Measurements from ENCODE around the gene CST9L.
A peak's percentile ranks its signal among the peaks of the same experiment; 100 is the strongest.

CST9L gene

GRCh38 chr20:23544133-23544532 is 24.2 kb downstream of the CST9L start:
- no peaks in the 10 kb centered on the region for H3K4me1 Mint-ChIP-seq
- no peaks in the 10 kb centered on the region for H3K36me3 Mint-ChIP-seq (ENCODE audit: low read depth)
- no peak overlapping the region for H3K4me3 Mint-ChIP-seq
- DNase-seq = no peak
- ATAC-seq = no peak
- no peaks in the 10 kb centered on the region for H3K9me3 Mint-ChIP-seq
- peaks cover 11% of the 10 kb centered on the region for H3K27me3 Mint-ChIP-seq
- no peak overlapping the region for H3K27ac Mint-ChIP-seq

DNA sequence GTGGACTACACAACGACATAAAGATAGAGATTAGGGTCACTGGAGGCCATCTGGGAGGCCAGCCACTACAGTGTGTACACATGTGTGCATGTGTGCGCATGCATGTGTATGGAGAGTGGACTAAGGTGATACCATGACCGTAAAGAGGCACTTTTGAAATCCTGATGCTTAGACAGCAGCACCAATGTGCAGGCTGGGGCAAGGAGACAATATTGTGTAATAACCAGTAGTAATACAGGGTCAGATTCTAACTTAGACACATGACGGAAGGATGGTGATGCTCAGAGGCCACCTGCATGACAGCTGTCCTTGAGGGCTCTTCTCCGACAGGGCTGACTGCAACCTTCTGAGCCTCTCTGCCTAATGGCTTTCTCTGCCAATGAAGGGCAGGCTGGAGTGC is 25.5 kb downstream of the CST9L start:
- DNase-seq = no peak
- Mint-ChIP-seq H3K9me3 (no peaks in the 10 kb centered on the region), H3K27me3 (peaks cover 12% of the 10 kb centered on the region), H3K4me1 (no peaks in the 10 kb centered on the region), H3K4me3 (no peak overlapping the region), H3K36me3 (ENCODE audit: low read depth) (no peaks in the 10 kb centered on the region), H3K27ac (no peak overlapping the region)
- no peak for ATAC-seq

GRCh38 chr20:23541776-23542175 is 26.5 kb downstream of the CST9L start:
- no peak for ATAC-seq
- H3K4me1 Mint-ChIP-seq = no peaks in the 10 kb centered on the region
- no peak overlapping the region for H3K4me3 Mint-ChIP-seq
- no peak for DNase-seq
- peaks cover 12% of the 10 kb centered on the region for H3K27me3 Mint-ChIP-seq
- no peaks in the 10 kb centered on the region for H3K9me3 Mint-ChIP-seq
- no peak overlapping the region for H3K27ac Mint-ChIP-seq
- no peaks in the 10 kb centered on the region for H3K36me3 Mint-ChIP-seq (ENCODE audit: low read depth)

DNA sequence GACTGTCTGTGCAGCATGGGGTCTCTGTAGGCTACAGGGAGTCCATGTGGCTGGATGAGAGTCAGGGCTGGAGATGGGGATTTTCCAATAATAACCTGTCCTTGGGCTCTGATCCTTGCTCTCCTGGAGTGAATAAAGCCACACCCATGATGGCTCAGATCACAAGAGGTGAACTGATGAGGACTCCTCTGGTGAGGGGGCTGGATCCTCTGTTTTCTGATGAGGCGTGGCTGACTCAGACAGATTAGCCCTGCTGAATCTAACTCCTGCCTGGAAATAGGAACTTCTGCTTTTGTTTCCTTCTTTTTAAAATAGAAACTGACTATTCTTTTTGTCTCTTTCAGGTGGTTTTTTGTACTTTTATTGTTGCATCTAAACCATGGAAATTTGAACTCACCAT is 27.0 kb downstream of the CST9L start:
- no peaks in the 10 kb centered on the region for H3K9me3 Mint-ChIP-seq
- H3K27me3 Mint-ChIP-seq = peaks cover 12% of the 10 kb centered on the region
- H3K4me3 Mint-ChIP-seq = no peak overlapping the region
- H3K27ac Mint-ChIP-seq = no peak overlapping the region
- no peaks in the 10 kb centered on the region for H3K4me1 Mint-ChIP-seq
- ATAC-seq (no peak), DNase-seq (no peak)
- H3K36me3 Mint-ChIP-seq (ENCODE audit: low read depth) = no peaks in the 10 kb centered on the region

DNA sequence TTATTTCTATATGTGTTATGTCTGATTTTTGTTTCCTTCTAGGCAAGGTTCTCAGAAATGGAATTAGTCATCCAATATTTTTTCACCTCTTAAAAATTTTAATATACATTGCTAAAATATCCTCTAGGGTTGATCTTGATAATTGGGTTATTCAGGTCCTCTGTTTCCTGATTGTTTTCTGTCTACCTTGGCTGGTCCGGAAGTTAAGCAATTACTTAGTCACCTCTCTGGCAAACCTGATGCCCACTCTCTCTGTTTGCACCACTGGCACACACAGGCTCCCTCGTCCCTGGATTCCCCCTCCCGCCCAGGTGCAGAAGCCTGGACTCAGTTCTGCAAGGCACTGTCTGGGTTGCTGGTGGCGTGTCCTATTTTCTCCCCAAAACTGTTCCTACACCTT is 27.7 kb downstream of the CST9L start:
- Mint-ChIP-seq H3K27ac (no peak overlapping the region), H3K36me3 (ENCODE audit: low read depth) (no peaks in the 10 kb centered on the region), H3K4me3 (no peak overlapping the region), H3K27me3 (peaks cover 12% of the 10 kb centered on the region), H3K9me3 (no peaks in the 10 kb centered on the region), H3K4me1 (no peaks in the 10 kb centered on the region)
- ATAC-seq (no peak), DNase-seq (no peak)

GRCh38 chr20:23537030-23537429 is 31.3 kb downstream of the CST9L start:
- peaks cover 6% of the 10 kb centered on the region for H3K9me3 Mint-ChIP-seq
- H3K36me3 Mint-ChIP-seq (ENCODE audit: low read depth) = no peaks in the 10 kb centered on the region
- H3K27me3 Mint-ChIP-seq = peaks cover 14% of the 10 kb centered on the region
- peaks cover 4% of the 10 kb centered on the region for H3K4me1 Mint-ChIP-seq
- ATAC-seq = no peak
- H3K4me3 Mint-ChIP-seq = no peak overlapping the region
- H3K27ac Mint-ChIP-seq = no peak overlapping the region
- DNase-seq = no peak

- Mint-ChIP-seq H3K27me3 (peaks cover 14% of the 10 kb centered on the region), H3K4me3 (no peak overlapping the region), H3K9me3 (peaks cover 6% of the 10 kb centered on the region), H3K36me3 (ENCODE audit: low read depth) (no peaks in the 10 kb centered on the region), H3K4me1 (peaks cover 7% of the 10 kb centered on the region), H3K27ac (no peak overlapping the region)
- DNase-seq (no peak), ATAC-seq (no peak)
Observed at GRCh38 chr20:23536328-23536974, 31.8 kb downstream of the CST9L start.

GRCh38 chr20:23534801-23535593 is 33.3 kb downstream of the CST9L start:
- DNase-seq (no peak), ATAC-seq (no peak)
- Mint-ChIP-seq H3K9me3 (peaks cover 12% of the 10 kb centered on the region), H3K27ac (no peak overlapping the region), H3K4me1 (peaks cover 13% of the 10 kb centered on the region), H3K4me3 (no peak overlapping the region), H3K27me3 (peaks cover 14% of the 10 kb centered on the region), H3K36me3 (ENCODE audit: low read depth) (no peaks in the 10 kb centered on the region)

DNA sequence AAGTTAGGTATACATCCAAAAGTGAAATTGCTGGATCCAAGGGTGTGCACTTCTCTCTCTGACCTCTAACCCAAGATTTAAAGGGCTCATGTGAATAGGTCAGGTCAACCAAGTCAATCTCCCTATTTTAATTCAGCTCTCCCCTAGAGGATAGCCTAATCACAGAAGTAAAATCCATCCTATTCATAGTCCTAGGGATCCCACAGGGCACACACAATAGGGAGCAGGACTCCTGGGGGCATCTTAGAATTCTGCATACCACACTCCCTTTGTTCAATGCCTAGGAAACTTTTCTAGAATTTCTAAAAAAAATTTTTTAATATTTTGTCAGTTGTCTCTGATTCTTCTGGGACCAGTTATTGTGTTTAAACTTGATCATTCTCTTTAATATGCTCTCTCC is 35.1 kb downstream of the CST9L start:
- peaks cover 17% of the 10 kb centered on the region for H3K4me1 Mint-ChIP-seq
- DNase-seq (no peak), ATAC-seq (no peak)
- H3K27me3 Mint-ChIP-seq = peaks cover 5% of the 10 kb centered on the region
- no peak overlapping the region for H3K27ac Mint-ChIP-seq
- peaks cover 26% of the 10 kb centered on the region for H3K9me3 Mint-ChIP-seq
- peaks cover 2% of the 10 kb centered on the region for H3K36me3 Mint-ChIP-seq (ENCODE audit: low read depth)
- H3K4me3 Mint-ChIP-seq = no peak overlapping the region

- ATAC-seq (no peak), DNase-seq (no peak)
- Mint-ChIP-seq H3K27me3 (peaks cover 5% of the 10 kb centered on the region), H3K4me3 (no peak overlapping the region), H3K27ac (no peak overlapping the region), H3K9me3 (peaks cover 26% of the 10 kb centered on the region), H3K4me1 (peaks cover 17% of the 10 kb centered on the region), H3K36me3 (ENCODE audit: low read depth) (peaks cover 4% of the 10 kb centered on the region)
Observed at GRCh38 chr20:23532533-23532932, 35.8 kb downstream of the CST9L start.

DNA sequence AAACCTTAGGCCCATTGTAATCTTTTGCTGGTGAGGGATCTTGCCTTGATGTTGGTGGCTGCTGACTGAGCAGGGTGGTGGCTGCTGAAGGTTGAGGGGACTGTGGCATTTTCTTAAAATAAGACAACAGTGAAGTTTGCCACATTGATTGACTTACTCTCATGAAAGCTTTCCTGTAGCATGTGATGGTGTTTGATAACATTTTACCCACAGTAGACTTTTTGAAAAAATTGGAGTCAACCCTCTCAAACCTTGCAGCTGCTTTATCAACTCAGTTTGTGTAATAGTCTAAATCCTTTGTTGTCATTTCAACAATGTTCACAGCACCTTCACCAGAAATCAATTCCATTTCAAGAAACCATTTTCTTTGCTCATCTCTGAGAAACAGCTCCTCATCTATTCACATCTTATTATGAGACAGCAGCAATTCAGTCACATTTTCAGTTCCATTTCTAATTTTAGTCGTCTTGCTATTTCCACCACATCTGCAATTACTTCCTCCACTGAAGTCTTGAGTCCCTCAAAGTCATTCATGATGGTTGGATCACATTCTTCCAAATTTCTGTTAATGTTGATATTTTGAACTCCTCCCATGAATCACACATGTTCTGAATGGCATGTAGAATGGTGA is 37.2 kb downstream of the CST9L start:
- H3K9me3 Mint-ChIP-seq = peaks cover 30% of the 10 kb centered on the region
- peaks cover 7% of the 10 kb centered on the region for H3K36me3 Mint-ChIP-seq (ENCODE audit: low read depth)
- H3K4me1 Mint-ChIP-seq = peaks cover 17% of the 10 kb centered on the region
- H3K4me3 Mint-ChIP-seq = no peak overlapping the region
- no peak overlapping the region for H3K27ac Mint-ChIP-seq
- ATAC-seq (no peak), DNase-seq (no peak)
- H3K27me3 Mint-ChIP-seq = peaks cover 9% of the 10 kb centered on the region

DNA sequence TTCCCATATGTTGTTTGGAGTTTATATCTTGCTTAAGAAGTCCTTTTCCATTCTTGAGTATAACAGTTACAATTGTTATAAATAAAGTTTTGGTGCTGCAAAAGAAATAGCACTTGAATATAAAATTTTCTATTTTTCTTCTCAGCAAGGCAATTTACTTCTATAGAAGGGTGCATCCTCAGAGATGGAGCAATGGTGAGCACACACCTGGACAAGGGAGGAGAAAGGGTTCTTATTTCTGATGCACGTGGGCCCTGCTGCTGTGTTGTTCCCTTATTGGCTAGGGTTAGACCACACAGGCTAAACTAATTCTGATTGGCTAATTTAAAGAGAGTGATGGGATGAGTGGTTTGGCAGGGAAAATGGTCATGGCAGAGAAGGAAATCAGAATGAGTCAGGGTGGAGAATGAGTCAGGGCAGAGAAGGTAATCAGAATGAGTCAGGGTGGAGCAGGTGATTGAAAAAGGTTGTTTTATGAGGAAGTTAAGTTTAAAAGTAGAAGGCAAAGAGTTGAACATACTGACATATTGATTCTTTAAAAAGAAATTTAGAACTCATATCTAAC is 39.3 kb downstream of the CST9L start:
- H3K4me3 Mint-ChIP-seq = no peak overlapping the region

DNA sequence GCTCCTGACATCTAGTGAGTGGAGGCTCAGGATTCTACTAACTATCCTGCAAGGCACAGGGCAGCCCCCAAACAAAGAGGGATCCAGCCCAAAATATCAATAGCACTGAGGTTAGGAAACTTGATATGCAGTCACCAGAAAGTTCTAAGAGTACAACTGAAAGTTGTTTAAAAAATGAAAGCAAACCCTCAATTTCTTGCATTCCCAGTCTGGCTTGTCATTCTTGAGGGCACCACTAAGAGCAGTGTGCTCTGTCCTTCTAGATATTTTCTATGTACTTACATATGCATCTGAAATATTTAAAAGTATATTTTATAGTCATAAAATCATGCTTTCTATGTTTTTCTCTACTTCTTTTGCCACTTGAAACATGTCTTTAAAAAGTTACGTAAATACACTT is 41.4 kb downstream of the CST9L start:
- Mint-ChIP-seq H3K4me3 (no peak overlapping the region), H3K27ac (no peak overlapping the region), H3K36me3 (ENCODE audit: low read depth) (peaks cover 7% of the 10 kb centered on the region), H3K9me3 (peaks cover 24% of the 10 kb centered on the region), H3K4me1 (peaks cover 13% of the 10 kb centered on the region), H3K27me3 (peaks cover 7% of the 10 kb centered on the region)
- no peak for ATAC-seq
- DNase-seq = no peak

More for the DNA sequence above, 39.3 kb downstream of the CST9L start:
- H3K4me1 Mint-ChIP-seq = peaks cover 17% of the 10 kb centered on the region
- peaks cover 9% of the 10 kb centered on the region for H3K27me3 Mint-ChIP-seq
- DNase-seq (no peak), ATAC-seq (no peak)
- peaks cover 7% of the 10 kb centered on the region for H3K36me3 Mint-ChIP-seq (ENCODE audit: low read depth)
- H3K9me3 Mint-ChIP-seq = peaks cover 30% of the 10 kb centered on the region
- H3K27ac Mint-ChIP-seq = peak overlapping the region; percentile 11

GRCh38 chr20:23524146-23524545 is 44.1 kb downstream of the CST9L start:
- DNase-seq = no peak
- ATAC-seq = no peak
- Mint-ChIP-seq H3K4me3 (no peak overlapping the region), H3K27ac (no peak overlapping the region), H3K27me3 (peaks cover 3% of the 10 kb centered on the region), H3K36me3 (ENCODE audit: low read depth) (peaks cover 7% of the 10 kb centered on the region), H3K9me3 (peaks cover 10% of the 10 kb centered on the region), H3K4me1 (peaks cover 3% of the 10 kb centered on the region)

DNA sequence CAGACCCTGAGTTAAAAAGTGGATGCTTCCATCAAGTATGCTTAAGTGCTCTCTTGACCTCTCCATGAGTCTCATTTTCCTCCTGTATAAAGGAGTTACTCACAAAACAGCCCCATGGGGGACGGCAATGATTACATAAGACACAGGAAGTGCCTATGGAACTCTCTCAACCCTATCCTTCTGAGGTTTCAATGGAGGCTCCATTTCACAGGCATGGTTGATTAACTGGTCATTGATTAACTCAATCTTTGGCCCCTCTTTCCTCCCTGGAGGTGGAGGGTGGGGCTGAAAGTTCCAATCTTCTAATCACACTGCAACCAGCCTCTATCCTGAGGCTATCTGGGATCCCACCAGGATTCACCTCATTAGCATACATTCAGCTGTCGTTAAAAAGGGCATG is 48.1 kb downstream of the CST9L start:
- Mint-ChIP-seq H3K4me3 (no peak overlapping the region), H3K9me3 (no peaks in the 10 kb centered on the region), H3K36me3 (ENCODE audit: low read depth) (no peaks in the 10 kb centered on the region), H3K27ac (no peak overlapping the region), H3K27me3 (no peaks in the 10 kb centered on the region), H3K4me1 (no peaks in the 10 kb centered on the region)
- no peak for DNase-seq
- ATAC-seq = no peak

Measured in activated naive CD8-positive, alpha-beta T cell treated with anti-CD3 and anti-CD28 coated beads, Interleukin-2, amount 50 U/mL, for 24 hours (primary cell).